T-cell (primary cell): ENCODE data around the gene ELMOD1. TPM values are rescaled to one million over a fixed set of nuclear protein-coding genes. Genes with fewer than 3 reads are reported as not detected.

Experiments used
- ATAC-seq, 4 experiments: fragments of 200-7000 bp in 3 of 4; fragments of 150-1000 bp in 1 of 4; cut with Tn5 transposase; replicated peaks in 1 of 4; 1 replicate in 3 of 4; 2 replicates in 1 of 4; pipeline ENCODE4 v1.10.0; 2021; ENCODE audit warnings: moderate library complexity in 3 of 4, mild to moderate bottlenecking in 2 of 4, moderate number of reproducible peaks in 1 of 4
- CTCF ChIA-PET, 2 donors: fragments of 300-600 bp; sonication (Branson Sonifier 250); formaldehyde crosslinking; loops; one replicate each; lab custom pipeline; 2022; ENCODE audit warnings: antibody characterized with exemption in 2 of 2; lab: Charles Lee
- POLR2A ChIA-PET, 2 donors: fragments of 300-600 bp; sonication (Branson Sonifier 250); formaldehyde crosslinking; loops; one replicate each; lab custom pipeline; 2022; ENCODE audit warnings: antibody characterized with exemption in 2 of 2; lab: Charles Lee
- DNase-seq, 35 experiments: peaks; one replicate each; pipeline versions ENCODE4 v3.0.0 to v3.0.0-alpha.2; 2013 to 2023
- H3K27ac ChIP-seq: one replicate; pipeline ENCODE4 v1.5.1; 2013; ENCODE audit warnings: low read length
- H3K27me3 ChIP-seq, 2 experiments: replicated peaks in 1 of 2; 1 replicate in 1 of 2; 2 replicates in 1 of 2; pipeline versions ENCODE4 v1.6.1 to v1.7.0; 2013; ENCODE audit warnings: low read length in 1 of 2, mixed read lengths in 1 of 2; ENCODE audit not compliant: control insufficient read depth in 2 of 2, insufficient read depth in 2 of 2; ENCODE audit errors: extremely low read depth in 1 of 2
- H3K36me3 ChIP-seq, 2 donors: 1 replicate in 1 of 2; 2 replicates in 1 of 2; pipeline versions ENCODE4 v1.6.1 to v1.7.0; 2013; ENCODE audit warnings: low read length in 1 of 2; ENCODE audit not compliant: control insufficient read depth in 2 of 2, insufficient read depth in 1 of 2; ENCODE audit errors: extremely low read depth in 1 of 2
- H3K4me1 ChIP-seq, 2 experiments: 1 replicate in 1 of 2; 2 replicates in 1 of 2; pipeline versions ENCODE4 v1.6.1 to v1.7.0; 2013; ENCODE audit warnings: low read length in 2 of 2, mixed read lengths in 1 of 2; ENCODE audit not compliant: insufficient read depth in 2 of 2, control insufficient read depth in 1 of 2; ENCODE audit errors: extremely low read depth in 1 of 2
- H3K4me3 ChIP-seq, 2 donors: 1 replicate in 1 of 2; 2 replicates in 1 of 2; pipeline versions ENCODE4 v1.5.1 to v1.7.0; 2013; ENCODE audit warnings: mild to moderate bottlenecking in 2 of 2, low read length in 1 of 2, moderate library complexity in 1 of 2; ENCODE audit not compliant: control insufficient read depth in 1 of 2; ENCODE audit errors: extremely low read depth in 1 of 2
- H3K9me3 ChIP-seq: 2 replicates; pipeline ENCODE4 v1.7.0; 2013
- H3K27ac Mint-ChIP-seq, 2 donors: one replicate each; pipeline ENCODE4 v1.8.0; 2020 to 2021; ENCODE audit warnings: mild to moderate bottlenecking in 2 of 2, mixed read lengths in 2 of 2
- H3K27me3 Mint-ChIP-seq, 2 donors: one replicate each; pipeline ENCODE4 v1.8.0; 2021 to 2022; ENCODE audit warnings: mixed read lengths in 2 of 2
- H3K36me3 Mint-ChIP-seq: one replicate; pipeline ENCODE4 v1.8.0; 2021; ENCODE audit warnings: mixed read lengths
- H3K4me1 Mint-ChIP-seq, 3 donors: one replicate each; pipeline ENCODE4 v1.8.0; 2020 to 2022; ENCODE audit warnings: mixed read lengths in 3 of 3, mild to moderate bottlenecking in 1 of 3
- H3K4me3 Mint-ChIP-seq, 3 donors: one replicate each; pipeline ENCODE4 v1.8.0; 2020 to 2022; ENCODE audit warnings: mild to moderate bottlenecking in 3 of 3, mixed read lengths in 3 of 3, moderate library complexity in 3 of 3
- H3K9me3 Mint-ChIP-seq, 3 donors: one replicate each; pipeline ENCODE4 v1.8.0; 2020 to 2022; ENCODE audit warnings: mixed read lengths in 3 of 3
- WGBS: methylation state at CpG from one replicate; pipeline ENCODE4 v1.1.5; 2013; ENCODE audit warnings: missing lambda C conversion rate; ENCODE audit not compliant: insufficient coverage; 5-methylcytosine and 5-hydroxymethylcytosine counted together
- total RNA-seq, 35 experiments: library from RNA in 6 of 35; stranded (reverse) in 6 of 35; fragments of 120-200 nt in 1 of 35; gene quantifications; one replicate each; pipeline versions ENCODE4 v1.2.1 to v1.2.4 and lab custom pipeline; 2013 to 2026

ELMOD1 gene
- total RNA-seq, 5 donors from 2014 or later (not counting 1 experiment from before 2014, with no cell fraction given), result not detected

GRCh38 chr11:107646783-107647182, 55.8 kb downstream of the ELMOD1 start:
- no peaks in the 10 kb centered on the region for H3K36me3 Mint-ChIP-seq
- no peak overlapping the region for H3K4me3 Mint-ChIP-seq
- WGBS, result no CpG with 5 or more reads among the region's 2 CpGs
- no peaks in the 10 kb centered on the region for H3K4me1 Mint-ChIP-seq
- H3K36me3 ChIP-seq, result no peaks in the 10 kb centered on the region
- DNase-seq, result no peak
- POLR2A ChIA-PET, result no interaction called here
- peaks cover 0 to 2% of the 10 kb centered on the region in 2 experiments for H3K27me3 ChIP-seq
- no peak for ATAC-seq
- no peaks in the 10 kb centered on the region for H3K9me3 Mint-ChIP-seq
- no peak overlapping the region for H3K27ac Mint-ChIP-seq
- H3K27me3 Mint-ChIP-seq, result peaks cover 8 to 23% of the 10 kb centered on the region in 2 donors
- CTCF ChIA-PET, result no interaction called here
- H3K4me3 ChIP-seq, result no peak overlapping the region
- H3K27ac ChIP-seq, result no peak overlapping the region
- H3K9me3 ChIP-seq, result no peaks in the 10 kb centered on the region
- H3K4me1 ChIP-seq, result no peaks in the 10 kb centered on the region

- H3K4me3 ChIP-seq, result no peak overlapping the region
- Mint-ChIP-seq H3K4me1 (no peaks in the 10 kb centered on the region), H3K36me3 (no peaks in the 10 kb centered on the region), H3K4me3 (no peak overlapping the region), H3K9me3 (no peaks in the 10 kb centered on the region), H3K27ac (no peak overlapping the region), H3K27me3 (peaks cover 12 to 26% of the 10 kb centered on the region in 2 donors)
- no peak overlapping the region for H3K27ac ChIP-seq
- H3K36me3 ChIP-seq, result no peaks in the 10 kb centered on the region
- ATAC-seq (no peak), DNase-seq (no peak)
- ChIA-PET CTCF (no interaction called here), POLR2A (no interaction called here)
- no peaks in the 10 kb centered on the region for H3K9me3 ChIP-seq
- 80% methylated on average over 2 of the region's 3 CpGs for WGBS
- H3K4me1 ChIP-seq, result no peaks in the 10 kb centered on the region
- H3K27me3 ChIP-seq, result peaks cover 0 to 2% of the 10 kb centered on the region in 2 experiments
Measured at GRCh38 chr11:107648242-107648641, 57.3 kb downstream of the ELMOD1 start.

- CTCF ChIA-PET, result interaction anchor here in 1 of 2 donors (0.7 kb wide), 1 partner anchor 9 kb away, joined by 4 read pairs; no protein-coding TSS in a partner anchor
- Mint-ChIP-seq H3K36me3 (no peaks in the 10 kb centered on the region), H3K4me1 (no peaks in the 10 kb centered on the region), H3K27me3 (peaks cover 12 to 34% of the 10 kb centered on the region in 2 donors), H3K9me3 (no peaks in the 10 kb centered on the region), H3K27ac (no peak overlapping the region), H3K4me3 (no peak overlapping the region)
- DNase-seq, result no peak
- WGBS, result no CpG with 5 or more reads among the region's 4 CpGs
- POLR2A ChIA-PET, result no interaction called here
- Histone ChIP-seq H3K9me3 (no peaks in the 10 kb centered on the region), H3K4me3 (no peak overlapping the region), H3K4me1 (no peaks in the 10 kb centered on the region), H3K36me3 (no peaks in the 10 kb centered on the region), H3K27ac (no peak overlapping the region), H3K27me3 (peaks cover 0 to 2% of the 10 kb centered on the region in 2 experiments)
- no peak for ATAC-seq
Measured at GRCh38 chr11:107651672-107652071, 60.7 kb downstream of the ELMOD1 start.

GRCh38 chr11:107653076-107653475, 62.1 kb downstream of the ELMOD1 start:
- Histone ChIP-seq H3K4me3 (no peak overlapping the region), H3K27ac (no peak overlapping the region), H3K9me3 (no peaks in the 10 kb centered on the region), H3K36me3 (no peaks in the 10 kb centered on the region), H3K4me1 (no peaks in the 10 kb centered on the region), H3K27me3 (peaks cover 0 to 4% of the 10 kb centered on the region in 2 experiments)
- ChIA-PET CTCF (no interaction called here), POLR2A (no interaction called here)
- Mint-ChIP-seq H3K27me3 (peaks cover 13 to 36% of the 10 kb centered on the region in 2 donors), H3K4me3 (no peak overlapping the region), H3K4me1 (no peaks in the 10 kb centered on the region), H3K9me3 (no peaks in the 10 kb centered on the region), H3K27ac (no peak overlapping the region), H3K36me3 (no peaks in the 10 kb centered on the region)
- DNase-seq, result no peak
- no CpG with 5 or more reads among the region's 1 CpG for WGBS
- ATAC-seq, result no peak

- no peaks in the 10 kb centered on the region for H3K4me1 ChIP-seq
- H3K27ac ChIP-seq, result no peak overlapping the region
- no peak overlapping the region for H3K4me3 ChIP-seq
- no peaks in the 10 kb centered on the region for H3K9me3 ChIP-seq
- Mint-ChIP-seq H3K27me3 (peaks cover 5 to 23% of the 10 kb centered on the region in 2 donors), H3K4me3 (no peak overlapping the region), H3K9me3 (no peaks in the 10 kb centered on the region), H3K27ac (no peak overlapping the region), H3K36me3 (no peaks in the 10 kb centered on the region), H3K4me1 (no peaks in the 10 kb centered on the region)
- ATAC-seq (no peak), DNase-seq (no peak)
- no peaks in the 10 kb centered on the region for H3K36me3 ChIP-seq
- peaks cover 0 to 2% of the 10 kb centered on the region in 2 experiments for H3K27me3 ChIP-seq
- POLR2A ChIA-PET, result no interaction called here
- WGBS, result no CpG with 5 or more reads among the region's 4 CpGs
- CTCF ChIA-PET, result no interaction called here
Measured at GRCh38 chr11:107655602-107656001, 64.7 kb downstream of the ELMOD1 start.

GRCh38 chr11:107659310-107659709, 68.4 kb downstream of the ELMOD1 start:
- no peak for ATAC-seq
- no peaks in the 10 kb centered on the region for H3K4me1 Mint-ChIP-seq
- CTCF ChIA-PET, result no interaction called here

GRCh38 chr11:107660066-107660465, 69.1 kb downstream of the ELMOD1 start:
- no peaks in the 10 kb centered on the region for H3K36me3 Mint-ChIP-seq
- no peak for ATAC-seq
- no CpG with 5 or more reads among the region's 3 CpGs for WGBS

More at GRCh38 chr11:107659310-107659709, 68.4 kb downstream of the ELMOD1 start:
- no peaks in the 10 kb centered on the region for H3K9me3 Mint-ChIP-seq
- peaks cover 2 to 4% of the 10 kb centered on the region in 2 donors for H3K27me3 Mint-ChIP-seq
- H3K4me1 ChIP-seq, result no peaks in the 10 kb centered on the region
- no peak for DNase-seq
- peaks cover 0 to 2% of the 10 kb centered on the region in 2 experiments for H3K27me3 ChIP-seq
- H3K27ac Mint-ChIP-seq, result no peak overlapping the region
- no peaks in the 10 kb centered on the region for H3K36me3 Mint-ChIP-seq
- H3K9me3 ChIP-seq, result no peaks in the 10 kb centered on the region
- POLR2A ChIA-PET, result no interaction called here
- no peak overlapping the region for H3K27ac ChIP-seq
- no peak overlapping the region for H3K4me3 Mint-ChIP-seq
- no peaks in the 10 kb centered on the region for H3K36me3 ChIP-seq
- no peak overlapping the region for H3K4me3 ChIP-seq

More at GRCh38 chr11:107660066-107660465, 69.1 kb downstream of the ELMOD1 start:
- Mint-ChIP-seq H3K4me3 (no peak overlapping the region), H3K4me1 (no peaks in the 10 kb centered on the region), H3K27me3 (peaks cover 4 to 5% of the 10 kb centered on the region in 2 donors), H3K9me3 (no peaks in the 10 kb centered on the region), H3K27ac (no peak overlapping the region)
- ChIA-PET CTCF (interaction anchor here in 1 of 2 donors (1.0 kb wide), 1 partner anchor 9 kb away, joined by 4 read pairs; no protein-coding TSS in a partner anchor), POLR2A (no interaction called here)
- peaks cover 0 to 2% of the 10 kb centered on the region in 2 experiments for H3K27me3 ChIP-seq
- H3K9me3 ChIP-seq, result no peaks in the 10 kb centered on the region
- H3K4me3 ChIP-seq, result no peak overlapping the region
- no peaks in the 10 kb centered on the region for H3K36me3 ChIP-seq
- H3K27ac ChIP-seq, result no peak overlapping the region
- H3K4me1 ChIP-seq, result no peaks in the 10 kb centered on the region
- DNase-seq, result no peak
